HL-60/S4 treated with retinoic acid at 250 ng/mL for 4 days and 3 days (cell line): ENCODE results near the gene SPPL2B.

Experiments
- in situ Hi-C: fragments of 300-500 bp; cut with MboI; formaldehyde crosslinking; loops from 2 replicates; pipeline ENCODE4 v1.7.0; 2022; ENCODE audit warnings: low sequenced_read_pairs

SPPL2B gene

GRCh38 chr19:2321565-2322283, 6.8 kb upstream of the SPPL2B start:
- in situ Hi-C loops: no loop called here

- in situ Hi-C loops: no loop called here
Observed at GRCh38 chr19:2323707-2324106, 4.8 kb upstream of the SPPL2B start.

- in situ Hi-C loops: no loop called here
Observed at GRCh38 chr19:2324220-2324948, 4.1 kb upstream of the SPPL2B start.

- in situ Hi-C loops: no loop called here
Observed at GRCh38 chr19:2325281-2326046, 3.0 kb upstream of the SPPL2B start.

GRCh38 chr19:2326699-2327360, 1.7 kb upstream of the SPPL2B start:
- in situ Hi-C loops: no loop called here

GRCh38 chr19:2327773-2328400, 597 bp upstream of the SPPL2B start:
- in situ Hi-C loops: no loop called here

- in situ Hi-C loops: no loop called here
Observed at GRCh38 chr19:2329149-2329478, 630 bp downstream of the SPPL2B start.

GRCh38 chr19:2329501-2329916, 1.0 kb downstream of the SPPL2B start:
- in situ Hi-C loops: no loop called here

GRCh38 chr19:2330255-2330631, 1.8 kb downstream of the SPPL2B start:
- in situ Hi-C loops: no loop called here

GRCh38 chr19:2330632-2331284, 2.3 kb downstream of the SPPL2B start:
- in situ Hi-C loops: no loop called here

GRCh38 chr19:2331601-2332246, 3.2 kb downstream of the SPPL2B start:
- in situ Hi-C loops: no loop called here

GRCh38 chr19:2332341-2333026, 4.0 kb downstream of the SPPL2B start:
- in situ Hi-C loops: no loop called here

- in situ Hi-C loops: no loop called here
Observed at GRCh38 chr19:2333027-2333806, 4.7 kb downstream of the SPPL2B start.

- in situ Hi-C loops: no loop called here
Observed at GRCh38 chr19:2333807-2334211, 5.3 kb downstream of the SPPL2B start.

GRCh38 chr19:2334426-2334825, 5.9 kb downstream of the SPPL2B start:
- in situ Hi-C loops: no loop called here

GRCh38 chr19:2334986-2335846, 6.7 kb downstream of the SPPL2B start:
- in situ Hi-C loops: no loop called here

- in situ Hi-C loops: no loop called here
Observed at GRCh38 chr19:2335848-2336247, 7.4 kb downstream of the SPPL2B start.
